NCI-H82 (cell line): ENCODE data around the gene DNAJC9.
A peak's percentile ranks its signal among the peaks of the same experiment; 100 is the strongest.

Experiments used
- DNase-seq: peaks from one replicate; lab custom pipeline; 2025; lab: John Stamatoyannopoulos, UW

Gene DNAJC9

GRCh38 chr10:73246646-73247508 is at the start of gene DNAJC9:
TSS of gene DNAJC9 (minus strand) at chr10:73247255. CDS start at chr10:73247189, 66 bp downstream.
- peak; percentile 94 for DNase-seq

DNA sequence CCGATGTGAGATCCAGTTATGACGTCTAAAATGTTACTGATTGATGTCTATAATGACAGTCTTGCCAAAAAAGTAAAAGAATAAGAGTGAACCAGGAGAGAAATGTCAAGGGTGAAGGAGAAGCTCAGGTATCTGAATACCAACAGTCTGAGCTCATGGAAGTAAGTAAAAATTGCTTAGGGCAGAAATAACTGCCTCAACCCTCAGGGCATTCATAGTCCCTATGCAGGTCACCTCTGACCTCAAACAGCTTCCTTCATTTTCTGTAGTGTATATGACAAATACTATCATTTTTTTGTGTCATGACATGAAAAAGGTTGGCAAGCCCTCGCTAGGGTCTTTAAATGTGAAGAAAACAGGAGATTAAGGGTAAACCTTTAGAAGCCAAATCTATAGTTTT is 46.4 kb upstream of the DNAJC9 start:
- no peak for DNase-seq

DNA sequence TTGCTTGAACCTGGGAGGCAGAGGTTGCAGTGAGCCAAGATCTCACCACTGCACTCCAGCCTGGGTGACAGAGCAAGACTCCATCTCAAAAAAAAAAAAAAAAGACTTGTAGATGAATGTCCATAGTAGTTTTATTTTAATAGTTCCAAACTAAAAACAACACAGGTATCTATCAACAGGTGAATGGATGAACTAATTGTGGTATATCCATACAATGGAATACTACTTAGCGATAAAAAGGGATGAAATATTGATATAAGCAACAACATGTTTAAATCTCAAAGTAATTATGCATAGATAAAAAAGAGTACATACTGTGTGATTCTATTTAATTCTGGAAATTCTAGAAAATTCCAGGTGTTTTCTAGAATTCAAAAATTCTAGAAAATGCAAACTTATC is 42.9 kb upstream of the DNAJC9 start:
- no peak for DNase-seq

GRCh38 chr10:73287441-73287840 is 40.4 kb upstream of the DNAJC9 start:
- DNase-seq = no peak

- no peak for DNase-seq
Measured at GRCh38 chr10:73281097-73281496, 34.0 kb upstream of the DNAJC9 start.

DNA sequence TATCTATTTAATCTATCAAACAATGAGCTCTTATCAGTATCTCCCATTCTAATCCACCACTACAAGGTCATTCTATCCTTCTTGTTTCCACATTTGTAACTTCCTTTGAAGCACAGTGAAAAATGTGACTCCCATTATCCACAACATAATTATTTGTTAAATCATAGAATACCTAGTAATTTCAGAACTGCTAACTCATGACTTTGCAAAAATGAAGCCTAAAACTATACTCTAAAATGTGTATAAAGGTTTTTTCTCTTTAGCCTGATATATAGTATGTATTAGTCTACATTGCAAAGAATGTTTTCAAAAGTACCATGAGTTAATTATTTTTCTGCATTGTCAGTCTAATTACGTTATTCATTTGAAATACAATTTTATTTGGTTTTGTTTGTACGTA is 17.4 kb upstream of the DNAJC9 start:
- no peak for DNase-seq

DNA sequence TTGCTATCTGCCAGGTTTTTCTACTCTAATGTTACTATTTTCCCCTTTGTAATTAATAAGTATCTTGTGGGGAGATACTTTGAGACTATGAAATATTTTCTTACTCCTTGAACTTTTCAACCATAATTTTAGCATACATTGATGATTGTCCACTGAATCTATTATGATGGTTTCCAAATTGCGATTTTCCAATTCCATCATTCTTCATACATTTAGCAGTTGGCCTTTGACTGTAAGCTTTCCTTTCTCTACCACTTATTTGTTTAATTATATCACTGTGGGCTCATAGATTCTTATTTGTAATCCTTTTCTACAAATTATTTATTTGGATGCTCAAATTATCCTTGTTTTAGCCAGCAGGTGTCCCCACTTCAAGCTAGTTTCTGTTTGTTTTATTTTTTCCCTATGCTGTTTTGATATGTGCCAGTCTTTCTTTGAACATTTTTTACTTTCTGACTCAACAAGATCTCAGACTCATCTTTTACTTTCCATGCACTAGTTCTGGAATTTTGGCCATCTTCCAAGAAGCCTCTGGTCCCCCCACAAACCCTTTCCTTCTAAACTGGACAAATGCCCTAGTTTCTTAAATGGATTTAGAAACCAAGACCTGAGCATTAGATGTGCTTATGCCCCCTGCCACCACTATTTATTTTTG is 16.8 kb upstream of the DNAJC9 start:
- DNase-seq = no peak

DNA sequence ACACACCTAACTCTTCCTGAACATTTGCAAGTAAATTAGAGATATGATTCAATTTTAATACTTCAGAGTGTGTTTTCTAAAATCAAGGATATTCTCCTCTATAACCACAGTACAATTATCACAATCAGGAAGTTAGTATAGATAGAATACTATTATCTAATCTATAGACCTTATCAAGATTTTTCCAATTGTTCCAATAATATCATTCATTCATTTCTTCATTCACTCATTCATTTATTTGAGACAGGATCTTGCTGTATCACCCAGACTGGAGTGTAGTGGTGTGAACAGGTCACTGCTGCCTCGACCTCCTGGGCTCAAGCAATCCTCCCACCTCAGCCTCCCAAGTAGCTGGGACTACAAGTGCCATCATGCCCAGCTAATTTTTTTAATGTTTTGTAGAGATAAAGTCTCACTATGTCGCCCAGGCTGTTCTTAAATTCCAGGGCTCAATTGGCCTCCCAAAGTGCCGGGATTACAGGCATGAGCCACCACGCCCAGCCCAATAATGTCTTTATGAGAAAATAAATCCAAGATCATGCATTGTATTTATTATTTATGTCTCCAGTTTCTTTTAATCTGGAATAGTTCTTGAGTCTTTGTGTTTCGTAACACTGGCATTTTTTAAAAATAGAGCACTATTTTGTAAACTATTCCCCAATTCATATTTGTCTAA is 16.0 kb upstream of the DNAJC9 start:
- DNase-seq = no peak

DNA sequence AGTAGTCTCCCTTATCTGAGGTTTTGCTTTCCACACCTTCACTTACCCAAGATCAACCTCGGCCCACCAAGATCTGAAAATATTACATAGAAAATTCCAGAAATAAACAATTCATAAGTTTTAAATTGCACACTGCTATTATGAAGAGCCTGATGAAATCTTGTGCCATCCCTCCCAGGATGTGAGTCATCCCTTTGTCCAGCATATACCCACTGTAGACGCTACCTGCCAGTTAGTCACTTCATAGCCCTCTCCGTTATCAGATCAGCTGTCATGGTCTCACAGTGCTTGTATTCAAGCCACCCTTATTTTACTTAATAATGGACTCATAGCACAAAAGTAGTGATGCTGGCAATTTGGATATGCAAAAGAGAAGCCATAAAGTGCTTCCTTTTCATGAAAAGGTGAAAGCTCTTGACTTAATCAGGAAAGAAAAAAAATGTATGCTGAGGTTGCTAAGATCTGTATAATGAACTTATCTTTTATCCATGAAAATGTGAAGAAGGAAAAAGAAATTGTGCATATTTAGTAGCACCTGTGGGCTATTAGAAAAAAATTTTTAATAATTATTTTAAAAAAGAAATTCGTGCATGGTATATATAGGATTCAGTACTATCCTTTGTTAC is 15.2 kb upstream of the DNAJC9 start:
- no peak for DNase-seq

- no peak for DNase-seq
Measured at GRCh38 chr10:73261362-73261995, 14.4 kb upstream of the DNAJC9 start.

DNA sequence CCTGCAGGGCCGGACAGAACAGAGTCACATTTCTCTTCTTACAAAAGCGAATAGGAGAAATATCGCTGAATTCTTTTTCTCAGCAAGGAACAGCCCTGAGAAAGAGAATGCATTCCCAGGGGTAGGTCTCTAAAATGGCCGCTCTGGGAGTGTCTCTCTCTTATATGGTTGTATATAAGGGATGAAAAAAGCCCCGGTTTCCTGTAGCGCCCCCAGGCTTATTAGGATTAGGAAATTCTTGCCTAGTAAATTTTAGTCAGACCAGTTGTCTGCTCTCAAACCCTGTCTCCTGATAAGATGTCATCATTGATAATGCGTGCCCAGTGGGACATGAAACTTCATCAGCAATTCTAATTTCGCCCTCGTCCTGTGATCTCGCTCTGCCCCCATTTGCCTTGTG is 11.6 kb upstream of the DNAJC9 start:
- DNase-seq = peak; percentile 7

GRCh38 chr10:73253225-73253555 is 6.1 kb upstream of the DNAJC9 start:
- DNase-seq = peak; percentile 30

- peak; percentile 96 for DNase-seq
Measured at GRCh38 chr10:73252445-73253224, 5.6 kb upstream of the DNAJC9 start, which contains the start of gene MRPS16. TSS of gene MRPS16 (minus strand) at chr10:73252644. CDS start at chr10:73252482, 162 bp downstream.

- peak; percentile 54 for DNase-seq
Measured at GRCh38 chr10:73251683-73252444, 4.8 kb upstream of the DNAJC9 start.

DNA sequence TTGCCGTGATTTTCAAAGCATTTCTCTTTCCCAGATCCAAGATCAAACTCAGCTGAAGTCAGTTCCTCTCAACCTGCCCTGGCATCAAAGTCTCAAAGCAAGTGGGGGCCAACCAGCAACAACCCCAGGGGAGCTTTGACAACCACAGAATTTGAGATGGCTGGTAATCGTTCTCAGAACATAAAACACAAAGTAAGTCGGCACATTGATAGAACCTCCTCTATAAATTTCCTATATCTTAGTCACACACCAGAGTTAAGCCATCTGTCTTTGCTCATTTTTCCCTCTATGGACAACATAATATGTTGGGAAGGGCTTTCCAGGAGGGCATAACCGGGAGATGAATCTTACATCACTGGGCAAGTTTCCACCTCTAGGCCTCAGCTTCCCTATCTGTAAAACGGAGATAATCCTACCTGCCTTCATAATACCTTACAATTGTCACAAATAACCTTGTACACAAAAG is 1.2 kb upstream of the DNAJC9 start:
- DNase-seq = no peak

- peak; percentile 34 for DNase-seq
Measured at GRCh38 chr10:73247509-73248258, 629 bp upstream of the DNAJC9 start.

DNA sequence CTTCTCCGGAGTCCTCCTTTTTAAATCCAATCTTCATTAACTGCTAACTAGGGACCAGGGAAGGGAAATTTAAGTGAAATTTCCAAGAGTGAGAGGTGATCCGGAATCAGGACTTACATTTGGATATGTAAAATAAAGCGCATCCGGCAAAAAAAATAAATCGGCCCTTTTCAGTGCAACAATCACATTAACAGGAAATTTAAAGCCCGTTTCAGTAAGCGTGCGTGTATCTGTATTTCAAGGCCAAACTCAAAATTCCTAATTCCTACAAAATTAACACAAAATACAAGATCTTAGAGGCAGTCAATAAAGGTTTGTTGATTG is 771 bp downstream of the DNAJC9 start:
- no peak for DNase-seq

DNA sequence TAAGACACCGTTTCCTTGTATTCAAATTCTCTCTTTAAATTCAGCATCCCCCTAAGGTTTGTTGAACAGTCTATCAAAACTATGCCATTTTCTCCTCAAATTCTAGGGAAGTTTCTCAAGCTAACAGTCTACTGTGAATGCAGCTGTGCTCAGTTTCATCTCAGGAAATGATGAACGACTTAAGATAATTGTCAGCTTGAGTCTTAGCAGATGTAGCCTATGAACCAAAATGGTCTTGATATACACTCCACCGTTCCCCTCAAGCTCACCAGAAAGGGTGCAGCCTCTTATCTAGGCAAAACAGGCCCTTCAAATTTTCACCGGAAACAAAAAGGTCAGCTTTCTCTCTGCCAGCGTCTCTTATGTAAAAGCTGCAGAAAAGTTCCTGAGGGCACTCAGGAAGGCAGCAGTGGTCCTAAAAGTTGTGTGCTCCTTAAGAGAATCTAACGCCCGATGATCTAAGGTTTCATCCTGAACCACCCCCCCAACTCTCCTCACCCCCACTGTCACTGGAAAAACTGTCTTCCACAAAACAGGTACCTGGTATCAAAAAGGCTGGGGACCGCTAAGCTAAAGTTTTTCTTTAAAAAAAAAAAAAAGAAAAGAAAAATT is 2.1 kb downstream of the DNAJC9 start:
- DNase-seq = no peak

DNA sequence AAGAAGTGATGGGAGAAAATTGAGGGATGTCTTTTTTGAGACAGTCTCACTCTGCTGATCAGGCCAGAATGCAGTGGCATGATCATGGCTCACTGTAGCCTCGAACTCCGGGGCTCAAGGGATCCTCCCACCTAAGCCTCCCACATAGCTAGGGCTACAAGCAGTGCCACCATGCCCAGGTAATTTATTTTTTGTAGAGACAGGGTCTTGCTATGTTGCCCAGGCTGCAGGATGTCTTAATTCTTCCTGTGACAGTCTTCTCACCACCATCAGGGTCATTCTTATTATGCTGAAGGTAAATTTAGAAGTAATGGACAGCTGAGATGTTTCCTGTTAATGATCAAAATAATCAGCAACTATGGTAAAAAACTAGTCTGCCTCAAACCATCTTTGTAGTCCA is 7.1 kb downstream of the DNAJC9 start:
- no peak for DNase-seq
